Stimulated activated CD4-positive, alpha-beta T cell treated with anti-CD3 and anti-CD28 coated beads, Interleukin-15, amount 100 ng/mL, for 1 hour (primary cell): Measurements from ENCODE around the gene TRIM15.
"Not testable (repeated sequence)": the region's sequence is repeated elsewhere in the genome, so short reads cannot be mapped to it uniquely, and the experiment has no call there.

Experiments used
- DNase-seq, 2 donors: peaks; one replicate each; pipeline ENCODE4 v3.0.0-alpha.2; 2020; ENCODE audit warnings: low read depth in 1 of 2, low spot score in 1 of 2

Gene TRIM15

GRCh38 chr6:30163090-30163917 lies at the start of gene TRIM15:
Gene TRIM15, plus strand, starts transcription at chr6:30163546. Its CDS starts 139 bp downstream, at chr6:30163685.
- DNase-seq = peak in 1 of 2 donors; percentile 38

DNA sequence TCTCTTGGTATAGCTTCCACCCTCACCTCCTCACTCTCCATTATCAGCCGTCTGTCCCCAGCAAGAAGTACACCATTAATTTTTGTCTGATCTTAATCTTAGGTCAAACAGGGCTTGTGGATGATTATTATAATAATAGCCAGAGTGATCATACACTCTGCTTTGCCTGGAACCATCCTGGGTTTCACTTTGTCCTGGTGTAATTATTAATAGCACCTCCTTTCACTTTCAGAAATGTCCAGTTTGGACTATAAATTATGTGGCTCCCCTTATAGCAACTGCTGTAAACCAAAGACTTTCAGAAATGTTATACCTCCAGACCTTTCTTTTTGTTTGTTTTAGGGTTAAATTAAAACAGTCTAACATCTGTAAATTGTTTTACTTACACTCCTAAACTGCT lies 49.5 kb upstream of the TRIM15 start:
- no peak for DNase-seq

DNA sequence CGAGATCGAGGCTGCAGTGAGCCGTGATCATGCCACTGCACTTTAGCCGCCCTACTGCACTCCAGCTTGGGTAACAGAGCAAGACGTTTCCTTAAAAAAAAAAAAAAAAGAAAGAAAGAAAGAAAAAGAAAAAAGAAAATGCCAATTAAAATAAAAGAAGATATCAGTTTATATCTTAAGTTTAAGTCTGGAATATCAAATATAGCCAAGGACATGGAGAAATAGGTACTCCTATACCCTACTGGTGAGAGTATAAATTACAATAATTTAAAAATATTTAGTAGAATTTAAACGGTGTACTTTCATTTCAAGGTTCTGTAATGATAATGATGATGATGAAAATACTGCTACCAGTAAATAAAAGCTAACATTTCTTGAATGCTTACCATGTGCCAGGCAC lies 46.6 kb upstream of the TRIM15 start:
- no peak for DNase-seq

DNA sequence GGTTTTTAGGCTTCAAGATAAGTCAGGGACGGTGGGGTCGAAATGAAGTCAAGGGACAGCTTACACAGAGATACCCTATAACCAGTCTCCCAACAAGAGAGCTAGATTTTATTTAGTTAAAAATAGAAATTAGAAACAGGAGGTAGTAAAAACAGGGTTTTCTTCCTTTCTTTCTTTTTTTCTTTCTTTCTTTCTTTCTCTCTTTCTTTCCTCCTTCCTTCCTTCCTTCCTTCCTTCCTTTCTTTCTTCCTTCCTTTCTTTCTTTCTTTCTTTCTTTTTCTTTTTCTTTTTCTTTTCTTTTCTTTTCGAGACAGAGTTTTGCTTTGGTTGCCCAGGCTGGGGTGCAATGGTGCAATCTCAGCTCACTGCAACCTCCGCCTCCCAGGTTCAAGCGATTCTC lies 44.7 kb upstream of the TRIM15 start:
- not testable (repeated sequence) for DNase-seq

GRCh38 chr6:30121446-30122366 lies 41.6 kb upstream of the TRIM15 start:
- no peak for DNase-seq

- DNase-seq = no peak
Observed at GRCh38 chr6:30122515-30122914, 40.8 kb upstream of the TRIM15 start.

DNA sequence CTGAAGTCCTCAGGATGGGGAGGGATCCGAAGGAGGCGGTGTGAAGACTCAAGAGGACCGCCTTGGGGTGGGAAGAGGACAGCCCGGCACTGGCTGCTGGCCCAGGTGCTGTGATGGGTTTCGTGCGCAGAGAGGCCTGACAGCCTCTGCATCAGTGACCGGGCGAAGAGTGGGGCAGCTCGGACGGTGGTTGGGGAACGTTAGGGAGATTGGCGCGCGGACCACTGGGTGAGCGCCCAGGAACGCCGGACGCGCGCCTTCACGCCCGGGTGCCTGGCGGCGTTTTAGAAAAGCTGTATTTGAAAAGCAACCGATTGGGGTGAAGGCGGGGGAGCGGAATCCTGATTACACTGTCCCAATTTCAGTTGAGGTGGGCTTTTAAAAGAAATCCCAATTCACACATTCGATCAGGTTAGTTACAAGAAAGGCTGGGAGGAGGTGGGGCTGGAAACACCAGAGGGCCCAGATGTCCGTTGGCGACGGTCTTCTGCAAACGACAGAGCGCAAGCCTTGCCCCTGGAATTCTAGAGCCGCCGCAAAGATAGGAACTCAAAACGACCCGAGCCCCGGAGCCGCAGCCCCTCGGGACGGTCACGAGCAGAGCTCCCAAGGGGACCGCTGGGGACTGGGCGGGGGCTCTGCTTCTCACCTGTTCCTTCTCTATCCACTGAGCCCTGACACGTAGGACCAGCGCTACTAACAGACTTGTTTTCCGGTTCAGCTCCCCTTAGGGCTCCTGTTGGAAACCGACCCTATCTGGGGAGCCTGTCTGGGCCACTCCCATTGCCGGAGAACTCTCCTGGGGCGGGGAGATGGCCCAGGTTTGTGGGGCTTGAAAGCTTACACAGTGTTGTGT lies 35.9 kb upstream of the TRIM15 start:
- DNase-seq = no peak

GRCh38 chr6:30129265-30130178 lies 33.8 kb upstream of the TRIM15 start:
- no peak for DNase-seq

DNA sequence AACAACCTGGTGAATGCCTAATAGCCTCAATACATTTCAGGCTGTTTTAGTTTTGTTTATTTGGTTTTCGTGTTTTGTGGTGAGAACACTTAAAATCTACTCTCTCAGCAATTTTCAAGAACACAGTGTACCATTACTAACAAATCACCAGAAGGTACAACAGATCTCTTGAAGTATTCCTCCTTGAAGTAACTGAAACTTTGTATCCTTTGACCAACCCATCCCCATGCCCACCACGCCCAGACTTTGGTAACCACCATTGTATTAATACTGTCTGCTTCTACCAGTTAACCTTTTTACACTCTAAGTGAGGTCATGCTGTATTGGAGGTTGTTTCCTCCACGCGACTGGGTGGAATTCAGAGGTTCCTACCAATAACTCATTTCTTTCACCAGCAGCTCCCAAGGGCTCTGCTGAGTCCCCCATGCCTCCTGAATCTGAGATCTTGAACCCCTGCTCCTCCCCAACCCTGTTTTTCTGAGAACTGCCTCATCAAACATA lies 33.1 kb upstream of the TRIM15 start:
- no peak for DNase-seq

DNA sequence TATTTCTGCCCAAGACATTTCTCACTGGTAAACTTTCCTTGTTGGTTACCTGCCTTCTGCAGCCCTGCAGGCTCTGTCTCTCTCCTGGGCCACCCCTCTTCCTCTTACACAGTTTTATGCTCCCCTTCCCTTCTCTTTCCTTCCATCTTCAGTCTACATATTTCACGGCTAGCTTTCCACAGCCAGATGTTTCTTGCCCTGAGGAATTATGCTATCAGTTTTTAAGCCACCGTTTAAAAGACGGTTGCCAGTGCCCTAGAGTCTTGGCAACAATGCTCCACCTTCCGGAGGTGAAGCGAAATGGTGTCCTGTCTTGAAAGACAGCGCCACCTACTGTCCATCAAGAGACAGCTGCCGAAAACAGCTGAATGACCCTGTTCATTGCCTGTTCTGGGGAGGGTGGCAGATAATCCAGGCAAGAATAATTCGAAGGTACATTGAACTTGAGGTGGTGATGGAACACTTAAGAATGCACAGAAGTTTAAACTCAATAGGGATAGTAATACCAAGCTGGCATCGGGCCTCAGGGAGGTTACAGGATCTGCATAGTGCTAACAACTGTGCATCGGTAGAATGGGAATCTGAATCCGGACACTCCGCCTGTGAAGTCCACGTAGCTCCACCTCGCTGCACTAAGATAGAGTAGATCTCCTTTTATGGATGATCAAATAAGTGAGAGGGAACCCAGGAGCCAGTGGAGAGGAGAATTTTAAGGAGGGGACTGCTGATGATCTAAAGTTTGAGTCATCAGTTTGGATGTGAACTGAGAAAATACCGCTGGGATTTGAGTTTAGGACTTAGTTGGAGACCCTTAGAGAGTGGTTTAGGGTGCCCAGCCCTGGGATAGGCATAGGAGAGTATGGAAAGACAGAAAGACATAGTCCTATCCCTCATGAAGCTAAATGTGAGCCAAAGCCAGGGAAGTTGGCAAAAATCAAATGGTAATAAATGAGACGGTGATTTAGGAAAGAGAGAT lies 32.2 kb upstream of the TRIM15 start:
- DNase-seq = peak; percentile 16 to 26

GRCh38 chr6:30131947-30132497 lies 31.3 kb upstream of the TRIM15 start:
- DNase-seq = no peak

DNA sequence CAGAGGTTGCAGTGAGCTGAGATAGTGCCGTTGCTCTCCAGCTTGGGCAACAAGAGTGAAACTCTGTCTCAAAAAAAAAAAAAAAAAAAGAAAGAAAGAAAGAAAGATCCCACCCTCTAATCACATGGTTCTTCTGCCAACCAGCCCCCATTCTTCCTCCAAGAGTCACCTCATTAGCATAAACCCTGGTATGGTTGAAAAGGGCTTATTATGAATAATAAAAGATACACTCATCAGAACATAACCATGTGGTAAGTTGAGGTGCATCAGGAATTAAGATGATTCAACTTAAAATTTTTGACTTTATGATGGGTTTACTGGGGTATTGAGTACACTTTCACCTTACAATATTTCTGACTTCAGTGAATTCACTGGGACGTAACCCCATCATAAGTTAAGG lies 28.2 kb upstream of the TRIM15 start:
- DNase-seq = no peak

GRCh38 chr6:30135757-30136156 lies 27.6 kb upstream of the TRIM15 start, which contains the start of gene TRIM40:
Gene TRIM40, plus strand, starts transcription at chr6:30136140. Its CDS starts 897 bp downstream, at chr6:30137037.
- no peak for DNase-seq

- DNase-seq = no peak
Observed at GRCh38 chr6:30136570-30137286, 26.6 kb upstream of the TRIM15 start.

GRCh38 chr6:30140240-30140639 lies 23.1 kb upstream of the TRIM15 start:
- not testable (repeated sequence) for DNase-seq

- no peak for DNase-seq
Observed at GRCh38 chr6:30142665-30143064, 20.7 kb upstream of the TRIM15 start.

DNA sequence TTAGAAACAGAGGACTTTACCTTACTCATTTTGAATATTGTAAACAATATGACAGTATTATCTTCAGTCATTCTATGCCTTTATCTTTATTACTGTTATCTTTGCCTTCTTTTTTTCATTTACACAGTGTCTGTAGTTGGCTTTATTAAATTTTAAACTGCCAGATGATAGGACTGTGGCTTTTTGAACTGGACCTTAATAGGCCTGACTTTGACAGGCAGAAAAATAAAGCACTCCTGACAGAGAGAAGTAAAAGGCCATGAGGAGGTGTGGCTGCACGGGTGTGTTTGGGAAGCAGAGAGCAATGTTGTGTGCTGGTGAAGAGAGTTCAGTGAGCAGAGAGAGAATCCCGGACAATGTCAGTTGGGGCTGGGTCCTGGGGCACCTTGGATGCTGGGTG lies 19.6 kb upstream of the TRIM15 start:
- no peak for DNase-seq

DNA sequence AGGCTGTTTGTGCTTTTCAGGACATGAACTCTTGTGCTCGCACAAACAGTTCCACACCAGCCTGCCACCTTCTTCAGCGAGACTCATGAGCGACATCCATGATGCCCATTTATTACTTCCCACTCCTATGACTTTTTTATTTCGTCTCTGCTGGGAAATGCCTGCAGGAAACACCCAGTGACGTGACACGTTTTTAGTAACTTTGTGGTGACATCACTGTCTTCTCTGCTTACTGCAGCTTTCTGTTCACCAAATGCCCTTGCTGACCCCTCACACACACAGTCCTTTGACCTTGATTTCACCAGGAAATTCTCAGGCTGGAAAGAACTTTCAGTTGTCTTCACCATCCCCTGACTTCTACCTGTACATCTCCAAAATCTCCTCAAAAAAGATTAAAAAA lies 18.5 kb upstream of the TRIM15 start:
- DNase-seq = no peak
